GM18858 (cell line): ENCODE measurements around the gene KCNAB2.

Experiments used
- ATAC-seq: cut with Tn5 transposase; IDR thresholded peaks from one replicate; pipeline ENCODE4 v1.9.1; 2021; ENCODE audit not compliant: unreplicated experiment

Gene KCNAB2

DNA sequence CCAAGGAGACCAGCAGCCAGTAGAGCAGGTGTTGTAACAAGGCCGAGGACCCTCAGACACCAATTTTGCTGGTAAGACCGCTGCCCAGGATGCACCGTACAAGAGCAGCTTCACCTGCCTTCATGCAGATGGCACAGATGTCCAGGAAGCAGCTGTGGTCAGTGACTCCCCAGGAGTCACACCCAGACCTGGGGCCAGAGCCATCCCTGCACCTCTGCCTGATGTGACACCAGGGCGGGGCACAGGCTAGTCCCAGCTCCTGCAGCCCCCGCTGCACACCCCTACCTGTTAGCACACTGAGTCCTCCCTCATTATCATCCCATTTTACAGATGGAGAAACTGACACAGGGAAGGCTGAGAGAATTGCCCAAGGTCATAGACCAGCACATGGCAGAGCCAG, 16.3 kb upstream of the KCNAB2 start:
- no peak for ATAC-seq

DNA sequence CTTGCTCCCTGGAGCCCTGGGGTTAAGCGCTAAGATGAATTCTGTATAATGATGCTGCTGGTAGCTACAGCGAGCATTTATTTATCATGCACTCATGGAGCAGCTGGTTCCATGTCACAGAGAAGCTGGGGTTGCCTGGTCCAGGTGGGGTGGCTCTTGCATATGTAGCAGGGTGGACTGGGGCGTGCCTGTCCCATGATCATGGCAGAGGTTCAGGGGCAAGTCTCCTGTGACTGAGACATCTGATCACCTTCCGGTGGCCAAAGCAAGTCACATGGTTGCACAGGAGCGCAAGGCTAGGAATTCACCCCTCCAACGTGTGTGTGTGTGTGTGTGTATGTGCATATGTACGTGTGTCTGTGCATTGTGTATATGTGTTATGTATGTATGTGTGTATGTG, 15.6 kb upstream of the KCNAB2 start:
- ATAC-seq: no peak

- no peak for ATAC-seq
Observed at GRCh38 chr1:6030547-6031261, 15.0 kb upstream of the KCNAB2 start.

- no peak for ATAC-seq
Observed at GRCh38 chr1:6033124-6033523, 12.6 kb upstream of the KCNAB2 start.

- ATAC-seq: no peak
Observed at GRCh38 chr1:6033986-6034749, 11.5 kb upstream of the KCNAB2 start.

DNA sequence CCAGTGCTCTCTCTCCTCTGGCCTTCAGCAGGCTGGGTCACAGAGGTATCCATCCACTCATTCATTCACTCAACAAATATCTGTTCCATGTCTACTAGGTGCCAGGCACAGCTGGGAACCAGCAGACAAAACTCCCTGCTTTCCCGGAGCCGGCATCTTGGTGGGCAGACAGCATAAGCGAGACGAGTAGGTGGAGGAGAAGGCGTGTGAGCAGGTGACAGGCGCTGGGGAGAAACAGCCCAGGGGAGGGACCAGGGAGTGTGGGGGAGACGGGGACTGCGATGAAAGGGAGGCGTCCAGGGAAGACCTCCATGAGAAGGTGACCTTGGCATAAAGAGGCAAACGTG, 11.0 kb upstream of the KCNAB2 start:
- no peak for ATAC-seq

DNA sequence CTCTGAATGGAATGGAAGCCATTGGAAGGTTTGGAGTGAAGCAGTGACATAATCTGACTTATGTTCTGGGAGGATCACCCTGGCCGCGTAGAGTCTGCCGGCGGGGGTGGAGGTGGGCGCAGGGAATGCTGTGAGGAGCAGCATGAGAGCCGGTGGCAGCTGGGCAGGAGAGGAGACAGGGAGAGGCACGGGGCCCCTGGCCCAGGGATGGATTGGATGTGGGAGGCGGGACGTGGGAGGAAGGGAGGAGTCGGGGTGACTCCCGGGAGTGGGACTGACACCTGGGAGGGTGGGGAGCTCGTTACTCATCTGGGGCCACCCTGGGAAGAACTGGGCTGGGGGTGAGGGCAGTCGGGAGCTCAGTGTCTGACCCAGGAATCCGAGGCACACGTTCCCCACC, 10.4 kb upstream of the KCNAB2 start:
- ATAC-seq: no peak

DNA sequence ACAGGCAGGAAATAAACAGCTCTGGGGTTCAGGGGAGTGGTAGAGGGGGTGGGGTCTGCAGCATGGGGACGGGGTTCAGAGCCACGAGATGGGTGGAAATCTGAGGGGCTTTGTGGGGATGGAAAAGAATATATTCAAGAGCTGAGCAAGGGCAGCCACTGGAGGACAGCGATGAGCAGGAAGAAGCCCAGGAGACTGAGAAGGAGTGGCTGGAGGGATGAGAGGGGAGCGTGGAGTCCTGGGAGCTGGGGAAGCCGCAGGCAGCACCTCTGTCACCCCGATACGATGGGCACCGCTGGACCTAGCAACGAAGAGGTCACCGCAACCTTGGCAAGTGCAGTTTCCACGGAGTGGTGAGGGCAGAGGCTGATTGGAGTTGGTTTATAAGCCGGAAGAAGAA, 10.0 kb upstream of the KCNAB2 start:
- ATAC-seq: no peak

- ATAC-seq: no peak
Observed at GRCh38 chr1:6037338-6037762, 8.3 kb upstream of the KCNAB2 start.

DNA sequence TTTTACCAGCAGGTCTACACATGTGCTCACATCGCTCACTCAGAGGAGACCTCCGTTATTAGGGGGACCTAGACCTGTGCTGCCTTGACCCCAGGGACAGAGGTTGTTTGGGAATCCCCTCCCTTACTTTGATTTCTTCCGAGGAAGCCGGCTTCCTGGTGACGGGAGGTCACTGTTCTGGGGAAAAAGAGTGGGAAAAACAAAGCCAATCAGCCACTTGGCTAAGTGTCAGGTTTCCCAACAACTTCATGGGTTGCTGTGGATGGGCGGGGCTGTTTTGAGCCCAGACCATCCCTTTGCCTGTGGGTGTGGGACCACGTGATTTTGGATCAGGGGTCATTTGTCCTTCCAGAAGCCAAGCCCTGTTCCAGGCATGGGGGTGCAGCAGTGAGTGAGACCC, 7.1 kb upstream of the KCNAB2 start:
- no peak for ATAC-seq

DNA sequence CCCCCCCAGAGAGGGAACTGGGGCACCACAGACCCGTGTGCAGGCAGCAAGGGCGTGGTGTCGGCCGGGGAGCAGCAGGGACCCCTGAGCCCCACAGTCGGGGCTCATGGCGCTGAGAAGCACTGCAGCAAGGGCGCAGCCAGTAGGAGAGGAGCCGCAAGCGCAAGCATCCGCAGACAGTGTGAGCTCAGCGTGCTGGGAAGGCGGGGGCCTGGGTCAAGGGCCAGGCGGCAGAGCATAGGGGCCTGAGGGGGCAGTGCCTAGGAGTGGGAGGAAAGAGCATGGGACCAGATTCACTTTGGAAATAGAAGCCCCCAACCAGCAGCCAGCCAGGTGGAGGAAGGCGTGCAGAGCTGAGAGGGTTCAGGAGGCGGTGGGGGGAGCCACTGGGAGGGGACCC, 6.7 kb upstream of the KCNAB2 start:
- no peak for ATAC-seq

DNA sequence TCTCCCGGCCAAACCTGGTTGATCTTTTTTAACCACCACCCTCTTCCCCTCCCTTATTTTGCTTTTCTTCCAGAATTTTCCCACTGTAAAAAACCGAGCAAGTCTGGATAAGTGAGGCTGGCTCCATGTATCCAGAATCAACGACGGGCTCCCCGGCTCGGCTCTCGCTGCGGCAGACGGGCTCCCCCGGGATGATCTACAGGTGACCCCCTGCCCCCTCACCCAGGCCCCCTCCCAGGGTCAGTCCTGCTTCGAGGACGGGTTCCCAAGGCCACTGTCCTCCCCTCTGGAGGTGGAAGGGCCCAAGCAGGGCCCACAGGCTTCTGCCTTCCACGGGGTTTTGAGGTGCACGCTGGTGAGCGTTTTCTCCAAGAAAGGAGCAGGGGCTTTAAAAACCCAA, 5.2 kb upstream of the KCNAB2 start:
- ATAC-seq: no peak

GRCh38 chr1:6040861-6041415, 4.8 kb upstream of the KCNAB2 start:
- no peak for ATAC-seq

GRCh38 chr1:6041432-6042062, 4.1 kb upstream of the KCNAB2 start:
- no peak for ATAC-seq

- no peak for ATAC-seq
Observed at GRCh38 chr1:6043561-6043960, 2.1 kb upstream of the KCNAB2 start.

DNA sequence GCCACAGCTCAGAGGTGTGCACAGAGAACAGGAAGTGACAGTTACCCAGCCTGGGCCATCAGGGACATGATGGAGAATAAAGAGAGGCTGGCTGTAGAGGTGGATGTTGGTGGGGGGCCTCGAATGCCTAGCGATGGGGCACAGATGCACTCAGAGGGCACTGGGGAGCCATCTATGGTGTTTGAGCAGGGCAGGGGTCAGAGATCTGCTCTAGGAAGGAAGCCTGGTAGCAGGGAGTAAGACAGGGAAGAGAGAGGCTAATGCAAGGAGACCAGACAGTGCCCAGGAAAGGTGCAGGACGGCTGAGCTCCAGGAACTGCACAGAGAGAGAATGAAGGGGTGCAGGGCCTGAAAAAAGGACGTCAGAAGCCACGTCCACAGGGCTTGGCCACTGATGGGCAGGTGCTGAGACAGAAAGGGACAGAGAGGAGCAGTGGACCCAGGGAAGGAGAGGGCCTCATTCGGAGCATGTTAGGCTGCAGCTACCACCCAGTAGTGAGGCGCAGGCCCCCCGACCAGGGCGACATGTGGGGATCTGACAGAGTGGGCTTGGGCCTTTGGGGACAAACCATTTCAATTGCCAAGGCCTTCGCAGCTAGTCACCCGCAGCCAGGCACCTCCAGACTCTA, 1.1 kb upstream of the KCNAB2 start:
- ATAC-seq: no peak

DNA sequence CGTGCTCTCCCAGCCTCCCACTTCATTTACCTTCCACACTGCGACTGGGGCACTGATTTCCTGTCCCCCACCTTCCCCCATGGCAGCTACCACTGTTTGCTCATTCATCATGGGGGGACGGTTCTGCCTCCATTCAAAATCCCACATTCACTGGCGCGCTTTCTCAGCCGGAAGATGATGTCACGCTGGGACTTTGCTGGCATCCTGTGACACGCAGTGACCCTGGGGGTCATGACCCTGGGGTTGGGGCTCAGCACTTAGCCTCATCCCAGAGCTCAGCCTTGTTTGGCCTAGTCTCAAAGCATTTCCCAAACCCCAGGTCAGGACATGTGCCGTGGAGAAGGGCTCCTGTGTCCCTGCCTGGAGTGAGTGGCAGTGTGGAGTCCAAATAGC, 582 bp upstream of the KCNAB2 start:
- ATAC-seq: no peak

DNA sequence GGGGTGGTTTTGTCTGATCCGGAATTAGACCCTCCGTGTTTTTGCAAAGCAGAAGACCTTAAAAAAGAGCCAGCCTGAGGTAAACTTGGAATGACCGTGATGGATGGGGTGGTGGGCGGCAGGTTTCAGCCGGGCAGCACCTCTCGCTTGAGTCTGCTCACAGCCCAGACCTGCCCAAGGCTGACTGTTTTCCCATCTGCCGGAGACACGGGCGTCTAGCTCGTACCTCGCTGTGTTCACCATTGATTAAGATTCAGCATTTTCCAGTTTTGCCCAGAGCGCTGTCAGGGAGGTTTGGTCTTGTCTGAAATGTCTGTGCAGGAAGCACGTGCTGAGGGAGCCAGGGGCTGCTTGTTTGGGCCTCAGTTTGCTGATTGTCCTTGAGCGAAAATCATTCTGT, 591 bp downstream of the KCNAB2 start:
- ATAC-seq: no peak

DNA sequence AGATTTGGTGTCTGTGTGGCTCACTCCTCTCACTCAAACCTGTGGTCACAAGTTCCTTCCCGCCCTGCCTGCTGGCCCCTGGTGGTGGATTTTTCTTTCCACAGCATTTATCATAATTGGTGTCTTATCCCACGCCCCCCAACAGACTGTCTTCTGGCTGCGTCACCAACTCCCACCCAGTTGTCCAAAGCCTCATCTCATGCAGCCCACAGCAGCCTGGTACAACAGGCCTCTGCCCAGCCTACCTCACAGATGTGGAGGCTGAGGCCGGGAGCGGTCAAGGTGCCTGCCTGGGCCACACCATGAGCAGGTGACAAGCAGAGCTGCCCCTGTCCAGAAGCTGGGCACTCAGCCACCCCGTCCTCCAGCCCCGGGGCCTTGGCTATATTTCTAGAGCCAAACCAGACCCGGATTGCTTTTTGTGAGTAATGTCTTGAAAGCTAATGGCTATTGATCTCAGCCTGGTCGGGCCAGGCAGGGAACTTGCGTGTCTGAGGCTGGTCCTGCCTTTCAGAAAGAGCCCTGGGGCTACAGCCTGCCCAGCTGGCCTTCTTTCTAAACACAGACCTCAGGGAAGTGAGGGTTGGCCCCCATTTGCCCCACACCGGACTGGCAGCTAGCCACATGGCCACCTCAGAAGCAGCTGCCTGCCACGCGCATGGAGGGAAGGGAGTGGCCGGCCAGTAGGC, 2.6 kb downstream of the KCNAB2 start:
- ATAC-seq: no peak

- ATAC-seq: no peak
Observed at GRCh38 chr1:6049419-6049818, 3.7 kb downstream of the KCNAB2 start.

DNA sequence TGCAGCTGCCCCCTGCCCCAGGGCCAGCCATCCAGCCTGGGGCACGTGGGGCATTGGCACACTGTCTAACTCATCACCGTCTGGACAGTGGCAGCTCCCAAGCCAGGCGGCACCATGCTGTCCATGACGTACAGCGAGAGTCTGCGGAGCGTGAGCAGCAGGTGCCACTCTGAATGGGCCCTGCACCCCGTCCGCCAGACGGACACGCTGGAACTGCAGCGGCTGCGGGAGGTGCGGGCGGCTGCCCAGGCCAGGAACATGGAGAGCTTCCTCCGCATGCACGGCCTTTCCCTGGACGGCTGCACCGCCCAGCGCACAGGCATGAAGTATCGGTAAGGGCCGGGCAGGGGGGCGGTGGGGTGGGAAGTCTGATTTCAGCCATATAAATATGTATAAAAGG, 5.7 kb downstream of the KCNAB2 start:
- ATAC-seq: no peak
